HG02763 (cell line): Measurements from ENCODE around the gene TRMU.

Experiments
- ATAC-seq: cut with Tn5 transposase; IDR thresholded peaks from one replicate; pipeline ENCODE4 v1.9.1; 2021; ENCODE audit warnings: mild to moderate bottlenecking, moderate library complexity; ENCODE audit not compliant: unreplicated experiment

TRMU gene

DNA sequence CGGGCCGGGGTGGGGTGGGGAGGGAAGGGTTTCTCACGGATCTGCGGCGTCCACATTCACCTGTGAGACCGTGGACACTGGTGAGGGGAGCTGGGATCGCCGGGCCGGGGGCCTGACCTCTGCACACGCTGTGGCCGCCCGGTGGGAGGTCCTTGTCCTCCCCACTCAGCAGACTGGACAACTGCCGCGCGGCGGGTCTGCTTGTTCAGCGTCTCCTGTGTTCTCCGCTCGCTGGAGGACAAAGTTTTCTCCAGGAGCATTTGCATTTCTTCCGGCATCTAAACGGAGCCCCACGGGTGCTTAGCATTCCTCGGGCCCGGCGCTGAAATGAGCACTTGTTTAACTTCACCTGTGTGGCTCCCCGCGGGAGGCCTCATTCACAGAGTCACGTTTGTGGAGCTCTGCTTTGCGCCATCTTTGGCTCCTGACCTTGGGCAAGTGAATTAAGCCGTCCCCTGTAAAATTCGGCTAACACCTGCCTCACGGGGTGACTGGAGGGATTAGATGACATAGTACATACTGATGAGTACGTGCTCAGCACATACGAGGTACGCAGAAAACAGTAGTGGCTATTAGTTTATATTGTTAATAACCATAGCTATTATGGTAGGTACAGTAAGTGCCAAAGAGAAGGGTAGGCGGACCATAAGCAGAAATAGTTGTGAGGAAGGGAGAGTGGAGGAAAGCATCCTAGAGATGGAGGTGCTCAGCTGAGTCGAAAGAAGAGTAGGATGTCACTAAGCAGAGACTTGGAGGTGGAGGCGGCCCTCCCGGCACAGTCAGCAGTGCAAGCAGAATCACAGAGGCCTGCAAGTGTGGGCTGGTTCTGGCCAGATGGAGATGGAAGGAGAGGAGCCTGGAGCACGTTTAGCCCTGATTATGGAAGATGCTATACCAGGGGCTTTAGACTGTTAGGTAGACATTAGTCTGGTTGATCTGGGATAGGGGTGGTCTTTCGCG is 885 bp downstream of the TRMU start:
- ATAC-seq, result no peak

DNA sequence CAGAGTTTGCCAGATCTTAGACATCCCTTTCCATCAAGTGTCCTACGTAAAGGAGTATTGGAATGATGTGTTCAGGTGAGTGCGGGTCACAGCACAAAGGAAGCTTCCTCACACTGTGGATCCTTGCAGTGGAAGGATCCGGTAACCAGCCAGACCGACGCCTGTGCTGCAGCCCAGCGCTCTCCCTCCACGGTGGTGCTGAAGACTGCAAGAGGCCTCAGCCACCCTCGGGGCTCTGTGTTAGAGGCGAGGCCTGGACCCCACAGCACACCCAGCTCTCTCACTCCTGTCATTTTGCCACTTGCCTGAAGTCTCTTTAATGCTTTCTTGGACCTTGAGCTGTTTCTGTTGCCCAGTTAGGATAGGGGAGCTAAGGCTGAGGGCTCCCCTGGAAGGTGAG is 2.4 kb downstream of the TRMU start:
- ATAC-seq, result no peak

DNA sequence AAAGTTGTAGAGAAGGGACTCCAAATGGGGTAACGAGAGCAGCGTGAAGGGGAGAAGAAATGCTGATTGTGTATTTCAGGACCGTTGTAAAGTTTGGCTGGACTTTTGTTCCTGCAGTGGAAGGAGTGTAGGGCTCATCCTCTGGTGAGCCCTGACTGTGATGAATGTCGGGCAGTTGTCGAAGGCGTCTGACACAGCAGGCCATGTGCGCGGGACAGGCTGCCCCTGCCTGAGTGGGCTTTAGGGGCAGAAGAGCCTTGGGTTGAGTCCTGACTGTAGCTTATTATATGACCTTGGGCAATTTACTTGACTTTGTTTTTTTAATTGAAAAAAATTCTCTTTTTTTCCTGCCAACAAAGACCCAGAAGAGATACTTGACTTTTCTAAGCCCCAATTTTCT is 3.1 kb downstream of the TRMU start:
- ATAC-seq, result no peak

- ATAC-seq, result no peak
Observed at GRCh38 chr22:46339956-46340355, 4.4 kb downstream of the TRMU start.

GRCh38 chr22:46340676-46341075 is 5.2 kb downstream of the TRMU start:
- no peak for ATAC-seq

GRCh38 chr22:46346680-46347405 is 11.3 kb downstream of the TRMU start:
- ATAC-seq, result no peak

DNA sequence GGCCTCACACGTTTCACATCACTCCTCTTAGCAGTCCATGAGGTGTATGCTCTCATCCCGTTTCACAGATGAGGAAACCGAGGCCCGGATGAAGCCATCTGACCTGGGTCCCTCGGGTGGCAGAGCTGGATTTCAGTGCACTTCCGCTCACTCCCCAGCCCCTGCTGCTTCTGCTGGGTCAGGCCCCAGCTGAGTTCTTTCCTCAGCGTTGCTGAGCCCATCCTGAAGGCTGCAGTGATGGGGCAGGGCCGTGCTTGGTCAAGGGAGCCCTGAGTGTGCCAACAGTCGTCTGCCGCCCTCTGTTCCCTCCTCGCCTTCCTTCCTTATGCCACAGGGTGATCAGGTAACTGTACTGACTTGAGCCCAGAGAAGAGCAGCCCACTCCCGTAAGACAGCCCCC is 12.1 kb downstream of the TRMU start:
- ATAC-seq, result no peak

DNA sequence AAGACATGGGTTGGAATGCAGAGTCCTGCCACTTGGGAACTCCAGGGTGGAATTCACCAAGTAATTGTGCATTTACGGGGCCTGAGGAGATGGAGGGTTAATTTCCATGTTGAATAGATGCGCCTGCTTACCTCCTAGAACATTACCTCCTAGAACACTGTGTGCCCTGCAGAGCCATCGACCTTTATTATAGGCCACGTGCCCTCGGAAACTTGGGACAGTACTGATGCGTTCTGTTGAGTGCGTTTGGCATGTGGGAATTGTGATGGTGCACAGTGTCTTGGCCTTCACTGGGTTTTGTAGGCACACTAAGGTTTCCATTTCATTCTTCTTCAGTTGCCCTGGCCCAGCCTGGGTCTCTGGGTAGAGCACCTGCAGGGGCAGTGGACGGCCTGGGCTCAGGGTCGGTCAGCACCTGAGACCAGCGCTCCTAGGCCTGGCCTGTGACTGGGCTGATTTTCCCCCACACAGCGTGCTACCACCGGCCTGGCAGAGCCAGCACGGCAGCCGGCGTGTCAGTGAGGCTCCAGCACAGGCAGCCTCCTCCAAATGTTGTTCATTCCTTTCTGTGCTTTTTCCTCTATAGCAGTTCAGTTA is 12.7 kb downstream of the TRMU start:
- ATAC-seq, result no peak

- no peak for ATAC-seq
Observed at GRCh38 chr22:46349238-46349637, 13.7 kb downstream of the TRMU start.

DNA sequence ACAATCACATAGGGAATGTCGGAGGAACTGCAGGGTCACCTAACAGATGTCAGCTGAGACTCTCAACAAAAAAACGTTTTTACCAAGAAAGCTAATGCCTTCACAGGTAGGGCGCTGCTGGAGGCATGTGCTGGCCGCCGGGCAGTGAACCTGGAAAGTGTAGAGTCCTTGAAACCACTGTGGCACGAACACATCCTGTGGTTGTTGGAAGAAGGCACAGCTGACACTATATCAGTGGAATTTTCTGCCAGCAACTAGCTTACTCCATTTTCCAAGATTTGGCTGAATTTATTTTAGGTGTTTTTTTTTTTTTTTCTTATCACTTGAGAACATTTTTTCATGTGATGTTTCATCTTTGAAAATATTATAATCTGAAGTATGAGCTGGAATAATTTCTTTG is 14.2 kb downstream of the TRMU start:
- no peak for ATAC-seq

DNA sequence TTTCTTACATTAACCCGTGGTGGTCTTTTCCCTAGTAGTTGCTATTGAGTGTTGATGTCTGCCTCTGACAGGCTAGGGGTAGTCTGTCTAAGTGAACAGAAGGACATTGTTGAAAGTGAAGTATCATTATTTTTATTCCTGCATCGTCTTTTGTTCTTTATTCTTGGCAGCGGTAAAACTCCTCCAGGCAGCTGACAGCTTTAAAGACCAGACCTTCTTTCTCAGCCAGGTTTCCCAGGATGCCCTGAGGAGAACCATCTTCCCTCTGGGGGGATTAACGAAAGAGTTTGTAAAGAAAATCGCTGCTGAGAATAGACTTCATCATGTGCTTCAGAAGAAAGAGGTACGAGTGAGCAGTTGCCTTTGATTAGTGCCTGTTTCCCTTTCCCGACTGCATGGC is 14.6 kb downstream of the TRMU start:
- ATAC-seq, result no peak

GRCh38 chr22:46350646-46351045 is 15.1 kb downstream of the TRMU start:
- no peak for ATAC-seq

GRCh38 chr22:46351131-46351735 is 15.7 kb downstream of the TRMU start:
- no peak for ATAC-seq

DNA sequence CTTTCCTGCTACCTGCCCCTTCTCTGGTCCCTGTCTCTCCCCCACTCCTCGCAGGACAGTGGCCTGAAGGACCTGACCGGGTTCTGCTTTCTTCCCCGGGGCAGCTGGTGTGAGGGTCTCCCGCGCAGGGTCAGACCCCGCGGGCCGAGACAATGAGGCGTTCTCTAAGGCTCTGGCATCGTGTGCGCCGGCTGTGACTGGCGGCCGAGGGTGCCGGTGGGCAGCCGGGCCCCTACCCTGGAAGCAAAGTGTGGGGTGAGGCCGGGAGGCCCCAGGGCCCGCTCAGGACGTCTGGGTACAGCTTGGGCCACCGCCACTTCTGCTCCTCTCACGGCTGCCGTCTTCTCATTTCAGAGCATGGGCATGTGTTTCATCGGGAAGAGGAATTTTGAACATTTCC is 16.3 kb downstream of the TRMU start:
- no peak for ATAC-seq

DNA sequence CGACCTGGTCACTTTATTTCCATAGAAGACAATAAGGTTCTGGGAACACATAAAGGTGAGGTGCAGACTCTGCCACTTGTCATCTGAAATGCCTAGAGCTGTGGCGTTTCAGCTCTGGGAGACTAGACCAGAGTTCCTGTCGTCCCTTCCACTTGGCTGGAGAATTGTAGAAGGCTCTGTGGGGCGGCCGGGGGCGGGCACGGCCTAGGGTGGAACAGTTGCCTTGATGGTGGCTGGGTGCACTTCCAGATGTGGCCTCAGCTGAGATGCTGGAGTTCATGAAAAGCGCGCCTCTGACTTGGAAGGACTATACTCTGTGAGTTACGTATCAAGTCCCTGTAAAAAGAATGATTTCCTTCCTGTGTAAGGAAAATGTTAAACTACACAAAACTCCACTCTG is 16.8 kb downstream of the TRMU start:
- ATAC-seq, result no peak

DNA sequence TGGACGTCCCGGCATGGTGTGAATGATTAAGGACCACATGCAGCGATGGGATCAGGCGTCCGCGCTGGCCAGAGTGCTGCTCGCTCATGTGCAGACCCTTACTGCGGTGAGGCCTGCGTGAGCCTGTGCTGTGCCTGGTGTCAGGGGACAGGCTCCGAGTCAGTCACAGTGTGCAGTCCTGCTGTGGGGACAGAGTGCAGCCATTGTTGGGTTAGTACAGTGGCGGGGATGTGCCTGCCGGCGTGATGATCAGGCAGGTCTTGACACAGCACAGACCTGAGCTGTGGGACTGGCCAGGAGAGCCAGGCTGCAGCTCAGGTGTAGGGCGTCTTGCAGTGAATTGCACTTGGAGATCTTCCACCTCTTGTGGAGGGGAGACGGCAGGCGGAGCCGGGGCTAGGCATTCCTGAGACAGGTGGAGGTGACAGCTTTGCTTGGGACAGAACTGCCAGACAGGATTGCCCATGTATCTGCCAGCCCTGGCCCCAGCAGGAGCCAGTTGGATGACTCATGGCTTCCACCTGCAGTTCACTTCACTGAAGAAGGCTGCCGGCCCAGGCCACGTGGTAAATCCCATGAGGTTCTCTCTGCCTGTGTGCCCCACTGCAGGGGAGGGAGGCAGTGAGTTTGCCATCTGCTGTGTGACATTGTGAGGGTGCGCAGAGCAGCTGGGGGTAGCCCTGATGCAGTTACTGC is 17.3 kb downstream of the TRMU start:
- no peak for ATAC-seq

DNA sequence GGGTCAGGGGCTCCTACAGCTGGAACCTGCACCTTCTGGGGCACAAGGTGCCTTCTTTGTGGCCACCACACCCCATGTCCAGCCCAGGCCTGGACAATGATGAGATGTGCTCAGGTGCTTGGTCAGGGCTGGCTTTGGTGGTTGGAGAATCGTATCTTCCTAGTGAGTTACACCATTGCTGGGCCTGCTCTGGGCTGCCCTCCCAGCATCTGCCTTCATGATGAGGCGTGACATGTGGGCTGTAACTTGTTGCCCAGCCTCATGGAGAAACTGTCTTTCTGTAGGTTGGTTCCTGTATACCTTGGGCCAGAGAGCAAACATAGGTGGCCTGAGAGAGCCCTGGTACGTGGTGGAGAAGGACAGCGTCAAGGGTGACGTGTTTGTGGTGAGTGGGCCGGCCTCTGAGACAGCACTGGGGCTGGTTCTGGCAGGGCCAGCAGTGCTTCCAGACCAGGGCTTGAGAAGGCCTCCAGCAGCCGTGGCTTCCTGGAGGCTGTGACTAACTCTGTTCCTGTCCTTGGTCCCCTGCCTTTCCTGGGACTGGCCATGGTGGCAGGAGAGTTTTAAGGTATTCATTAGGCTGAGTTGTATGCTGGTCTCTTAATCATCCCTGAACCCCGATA is 18.1 kb downstream of the TRMU start:
- no peak for ATAC-seq

GRCh38 chr22:46354176-46354992 is 18.9 kb downstream of the TRMU start:
- no peak for ATAC-seq

- ATAC-seq, result no peak
Observed at GRCh38 chr22:46354993-46355305, 19.4 kb downstream of the TRMU start.
